ENCODE data around the gene COBL.

Gene COBL

DNA sequence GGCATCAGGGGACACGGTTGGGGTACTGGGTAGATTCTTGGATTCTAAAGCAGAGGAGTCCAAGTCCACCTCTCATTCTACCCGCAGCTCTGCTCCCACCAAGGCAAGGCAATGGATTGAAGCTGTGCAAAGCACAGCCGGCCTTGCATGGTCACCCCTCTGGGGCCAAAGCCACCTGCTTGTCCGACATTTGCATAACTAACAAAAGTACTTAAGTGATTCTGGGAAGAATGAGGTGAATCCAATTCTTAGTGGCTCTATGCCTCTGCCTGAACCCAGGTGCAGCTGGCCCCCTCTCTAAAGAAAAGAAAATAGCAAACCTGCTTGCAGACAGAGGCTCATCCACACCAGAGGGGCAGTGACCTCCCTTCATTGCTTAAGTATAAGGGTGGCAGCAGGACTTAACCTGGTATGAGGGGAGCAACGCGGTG, 10.7 kb upstream of the COBL start:
- no peak for DNase-seq

DNA sequence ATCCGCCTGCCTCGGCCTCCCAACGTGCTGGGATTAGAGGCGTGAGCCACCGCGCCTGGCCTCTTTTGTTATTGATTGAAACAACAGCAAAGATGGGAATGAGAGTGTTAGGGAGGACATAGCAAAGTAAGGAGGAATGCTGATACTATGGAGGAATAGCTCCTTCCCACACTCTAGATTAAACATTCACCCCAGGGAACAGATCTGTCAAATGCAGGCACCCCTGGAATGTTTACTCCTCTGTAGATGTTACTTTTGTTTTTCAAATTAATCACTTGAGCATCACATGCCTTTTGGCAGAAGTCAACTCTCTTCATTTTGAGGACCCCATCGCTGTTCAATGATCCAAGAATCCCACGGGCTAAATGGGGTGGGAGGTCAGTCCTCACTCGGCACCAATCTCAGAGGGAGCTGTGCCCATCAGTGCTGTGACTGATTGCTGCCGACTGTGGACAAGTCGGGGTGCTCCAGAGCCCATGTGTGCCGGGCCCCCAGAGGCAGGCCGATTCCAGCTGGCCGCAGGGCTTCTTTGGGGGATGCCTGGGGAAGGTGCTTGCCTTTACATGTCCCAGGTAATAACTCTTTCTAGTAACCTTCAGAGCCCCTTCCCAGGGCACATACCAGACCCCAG, 10.2 kb upstream of the COBL start:
- DNase-seq: no peak

DNA sequence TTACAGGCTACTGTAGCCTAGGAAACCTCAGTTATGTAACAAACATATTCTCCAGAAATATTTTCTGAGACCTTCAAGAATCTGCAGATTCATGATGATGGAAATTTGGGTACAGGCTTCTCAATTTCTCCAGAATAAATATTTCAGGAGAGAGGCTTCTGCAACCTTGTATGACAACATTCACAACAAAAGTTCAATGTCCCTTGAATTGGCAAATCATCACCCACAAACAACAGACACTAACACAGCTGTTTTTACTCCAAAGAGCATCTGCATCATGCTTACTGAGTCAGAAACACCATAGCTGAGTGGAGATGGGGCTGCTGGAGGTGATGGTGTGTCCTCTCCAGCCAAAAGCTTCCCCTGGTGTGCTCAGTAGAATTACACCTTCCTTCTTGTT, 9.3 kb upstream of the COBL start:
- no peak for DNase-seq

DNA sequence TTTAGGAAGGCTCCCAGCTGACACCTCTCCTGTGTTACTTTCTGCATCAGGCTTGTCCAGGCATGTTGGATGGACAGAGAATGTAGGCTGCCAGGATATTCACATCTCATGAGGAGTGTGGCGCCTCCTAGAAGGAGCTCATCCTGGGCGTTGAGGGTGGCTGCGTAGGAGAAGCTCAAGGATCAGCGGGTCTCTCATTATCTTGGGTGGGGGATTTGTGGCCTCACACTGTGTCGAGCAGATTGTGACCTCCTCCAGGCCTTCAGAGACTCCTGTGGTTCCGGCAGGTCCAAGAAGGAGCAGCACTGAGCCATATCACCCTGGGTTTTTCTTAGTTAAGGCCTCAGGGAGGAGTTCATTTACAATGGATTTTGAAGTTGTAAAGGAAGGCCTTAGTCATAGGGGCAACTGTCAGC, 8.7 kb upstream of the COBL start:
- DNase-seq: no peak

DNA sequence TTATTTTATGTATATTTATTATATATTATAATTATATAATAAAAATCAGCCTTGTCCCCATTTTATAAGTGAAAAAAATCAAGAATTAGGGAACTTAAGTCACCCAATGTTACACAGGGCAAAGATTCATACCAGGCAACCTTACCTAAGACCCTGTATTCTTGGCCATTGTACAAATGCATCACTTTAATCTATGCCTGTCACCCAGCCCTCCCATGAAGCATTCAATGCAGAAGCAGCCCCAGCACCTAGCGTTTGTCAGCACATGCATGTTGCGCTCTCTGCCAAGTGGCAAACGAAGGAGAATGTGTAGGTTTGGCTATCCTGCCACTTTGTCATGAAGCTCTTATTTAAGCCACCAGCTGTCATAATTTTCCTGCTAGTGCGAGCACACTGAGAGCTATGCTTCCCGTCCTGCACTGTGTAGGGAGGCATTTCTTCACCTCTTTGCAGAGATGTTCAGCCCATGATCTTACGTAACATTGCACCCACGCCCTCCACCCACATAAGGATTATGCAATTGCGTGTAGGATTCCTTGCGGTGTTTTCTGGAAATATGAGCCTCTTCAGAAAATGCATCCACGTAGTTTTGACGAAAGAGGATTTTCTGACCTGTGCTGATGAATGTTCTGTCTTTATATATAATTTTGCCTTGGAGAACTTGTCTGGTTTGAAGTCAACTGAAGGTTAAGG, 7.7 kb upstream of the COBL start:
- no peak for DNase-seq

DNA sequence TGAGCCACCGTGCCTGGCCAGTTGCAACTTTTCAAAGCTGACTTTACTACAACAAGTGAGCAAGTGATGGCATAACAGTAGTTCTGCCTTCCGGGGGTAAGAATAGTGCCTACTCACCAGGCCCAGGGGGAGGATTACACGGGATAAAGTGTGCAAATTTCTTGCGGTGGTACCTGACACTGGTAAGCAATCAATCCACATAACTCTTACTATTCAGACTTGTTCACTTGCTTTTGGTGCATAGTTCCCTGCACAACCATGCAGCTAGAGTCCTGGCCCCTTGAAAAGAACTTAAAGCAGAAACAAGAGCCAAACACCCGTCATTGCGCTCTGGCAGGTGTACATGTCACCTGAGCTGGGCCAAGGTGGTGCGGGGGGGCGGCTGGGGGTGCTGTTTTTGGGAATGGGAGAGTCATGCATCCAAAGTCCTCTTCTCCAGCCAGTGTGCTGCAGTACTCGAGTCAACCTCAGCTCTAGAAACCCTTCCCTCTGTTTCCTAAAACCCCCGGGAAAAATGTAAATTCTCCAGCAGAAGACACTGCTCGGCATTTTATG, 5.4 kb upstream of the COBL start:
- DNase-seq: no peak

DNA sequence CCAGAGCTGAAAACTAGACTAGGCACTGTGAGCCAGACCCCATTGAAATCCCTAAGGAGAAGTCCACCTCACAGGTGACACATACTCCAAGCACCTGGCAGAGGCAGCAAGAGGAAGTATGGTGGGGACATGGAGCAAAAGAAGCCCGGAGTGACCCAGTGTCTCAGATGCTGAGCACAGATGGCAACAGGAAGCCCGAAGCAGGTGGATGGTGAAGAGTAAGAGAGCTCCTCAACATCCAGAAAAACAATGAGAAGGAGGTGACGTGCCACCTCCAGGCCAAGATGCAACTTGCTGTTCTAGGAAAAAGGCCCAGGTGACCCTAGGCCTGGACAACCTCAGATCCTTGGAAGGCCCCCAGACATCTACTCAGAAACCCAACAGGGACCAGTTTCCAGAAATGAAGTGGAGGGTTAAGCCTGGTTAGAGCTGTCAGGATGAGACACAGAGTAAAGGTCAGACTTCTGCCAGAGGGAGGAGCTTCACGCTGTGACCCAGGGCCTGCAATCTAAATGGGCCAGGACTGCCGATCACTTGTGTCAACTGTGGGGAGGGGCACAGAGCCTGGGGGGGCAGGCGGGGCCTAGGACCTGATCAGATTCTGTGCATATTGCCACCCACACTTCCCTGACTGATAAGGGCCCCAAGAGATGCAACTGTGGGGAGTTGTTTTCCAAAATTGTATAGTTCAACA, 2.4 kb upstream of the COBL start:
- no peak for DNase-seq

DNA sequence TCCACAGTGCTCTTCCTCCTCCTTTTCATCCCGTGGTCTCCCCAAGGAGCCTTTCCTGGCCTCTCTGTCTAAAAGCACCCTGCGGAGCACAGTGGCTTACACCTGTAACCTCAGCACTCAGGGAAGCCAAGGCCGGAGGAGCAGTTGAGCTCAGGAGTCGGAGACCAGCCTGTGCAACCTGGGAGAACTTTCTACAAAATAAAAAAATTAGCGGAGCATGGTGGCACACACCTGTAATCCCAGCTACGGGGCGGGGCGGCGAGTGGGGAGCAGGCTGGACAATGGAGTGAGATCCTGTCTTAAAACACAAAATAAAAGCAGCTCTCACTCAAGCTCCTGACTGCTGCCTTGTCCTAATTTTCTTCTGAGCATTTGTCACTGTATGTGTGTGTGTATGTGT, 1.4 kb upstream of the COBL start:
- DNase-seq: no peak

DNA sequence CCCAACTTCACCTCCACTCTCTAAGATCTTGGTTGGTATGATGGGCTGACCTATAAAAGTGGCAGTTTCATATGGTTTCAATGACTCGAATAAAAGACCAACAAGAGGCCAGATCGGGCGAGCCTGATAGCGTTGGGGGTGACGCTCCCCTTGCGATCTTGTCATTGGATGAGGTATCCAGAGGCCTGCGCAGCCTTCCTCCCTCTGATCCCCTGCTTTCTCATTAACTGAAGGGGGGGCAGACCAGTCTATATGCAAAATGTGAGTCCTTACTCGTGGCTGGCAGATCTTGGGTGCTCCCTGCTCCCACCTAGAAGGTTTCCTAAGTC, 937 bp upstream of the COBL start:
- no peak for DNase-seq

DNA sequence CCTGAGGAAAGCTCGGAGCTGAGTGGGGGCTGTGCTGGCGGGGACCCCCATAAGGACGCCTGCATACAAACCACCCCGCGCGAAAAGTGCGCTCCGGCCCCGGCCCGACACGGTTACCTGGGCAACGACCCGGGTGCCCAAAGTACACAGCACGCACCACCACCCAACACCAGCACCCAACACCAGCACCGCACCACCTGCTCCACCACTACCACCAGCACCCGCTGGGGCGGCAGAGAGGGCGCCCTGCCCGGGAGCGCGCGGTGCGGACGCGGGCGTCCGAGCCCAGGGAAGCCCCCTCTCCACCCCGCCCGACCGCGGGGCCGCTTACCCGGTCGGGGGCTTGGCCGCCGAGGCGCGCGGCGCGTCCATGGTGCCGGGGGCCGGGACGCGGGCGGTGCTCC, 345 bp downstream of the COBL start:
- DNase-seq: no peak

DNA sequence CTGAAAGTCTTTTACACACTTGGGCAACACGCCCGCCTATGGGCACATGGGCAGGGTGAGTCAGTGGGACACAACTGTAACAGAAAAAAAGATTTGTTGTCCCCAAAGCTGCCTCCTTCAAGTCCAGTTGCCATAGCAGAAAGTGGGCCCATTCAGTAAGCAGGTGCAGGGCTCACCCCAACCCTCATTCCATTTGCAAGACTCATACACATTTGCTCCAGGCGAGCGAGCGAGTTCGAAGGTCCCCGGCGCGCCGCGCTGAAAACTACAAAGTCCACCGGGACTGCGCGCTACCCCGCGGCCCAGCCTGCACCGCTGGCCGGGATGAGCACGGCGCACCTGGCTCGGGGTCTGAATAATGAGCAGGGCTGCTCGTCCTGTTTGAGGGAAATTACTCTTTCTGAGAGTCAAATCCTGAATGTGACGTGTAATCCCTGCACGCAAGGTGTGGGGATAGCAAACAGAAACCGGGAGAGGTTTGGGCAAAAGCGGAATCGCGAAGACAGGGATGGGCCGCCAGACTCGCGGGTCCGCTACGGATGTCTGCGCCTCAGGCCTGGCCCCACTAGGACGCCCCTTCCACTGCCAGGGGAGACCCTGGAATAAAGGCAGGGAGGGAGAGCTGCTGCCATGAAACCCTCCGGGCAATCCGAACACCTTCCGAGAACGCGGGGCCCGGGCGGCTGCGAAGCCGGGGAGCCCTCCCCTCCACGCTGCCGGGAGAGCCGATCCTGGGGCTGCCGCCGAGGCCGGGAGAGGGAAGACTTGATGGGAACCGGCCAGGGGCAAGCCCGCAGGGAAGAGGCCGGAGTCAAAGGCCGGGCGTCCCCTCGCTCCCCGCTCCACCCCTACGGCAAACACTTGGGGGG, 982 bp downstream of the COBL start:
- DNase-seq: no peak

DNA sequence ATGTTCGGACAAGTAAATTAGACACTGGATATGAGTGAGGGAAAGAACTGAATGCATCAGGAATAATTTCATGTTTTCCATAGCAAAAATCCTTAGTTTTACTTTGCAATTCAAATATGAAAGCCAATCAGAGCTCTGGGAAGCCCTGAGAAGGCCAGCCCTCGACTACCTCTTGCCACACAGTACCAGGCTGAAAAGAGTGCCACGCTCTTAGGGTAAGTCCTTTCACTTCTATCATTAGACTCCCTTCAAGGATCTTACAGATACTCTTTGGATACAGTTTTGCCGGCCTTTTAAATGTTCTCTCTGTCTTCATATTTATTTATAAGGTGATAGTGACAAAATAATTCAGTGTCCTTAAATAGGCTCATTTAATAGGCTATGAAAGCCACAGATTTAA, 1.9 kb downstream of the COBL start:
- no peak for DNase-seq

DNA sequence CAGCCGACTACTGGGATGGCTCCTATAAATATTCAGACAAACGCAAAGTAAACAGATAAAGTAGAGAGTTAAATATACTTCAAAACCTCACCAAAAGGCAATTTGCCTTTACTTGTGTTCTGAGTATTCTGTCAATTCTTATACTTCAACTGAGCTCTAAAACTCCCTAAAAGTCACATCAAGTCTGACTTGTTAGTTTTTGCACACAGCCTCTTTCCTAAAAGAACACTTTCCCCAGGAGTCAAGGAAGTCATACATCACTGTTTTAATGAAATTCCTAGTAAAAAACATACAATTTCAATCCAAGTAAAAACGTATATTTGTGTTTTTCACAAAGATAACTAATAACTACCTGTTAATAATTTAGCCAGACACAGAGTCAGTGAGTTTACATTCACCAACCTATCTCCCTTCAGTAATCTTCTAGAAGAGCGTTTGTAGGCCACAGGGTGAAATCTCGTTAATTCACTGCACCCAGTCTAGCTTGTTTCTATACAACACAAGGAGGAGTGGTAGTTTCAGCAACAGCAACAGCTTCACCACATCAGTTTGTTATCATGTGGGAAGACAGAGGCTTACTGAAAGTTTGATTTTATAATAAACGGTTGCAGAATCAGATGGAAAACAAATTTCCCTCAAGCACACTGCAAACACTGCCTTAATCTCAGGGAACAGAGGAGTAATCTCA, 2.7 kb downstream of the COBL start:
- DNase-seq: no peak

DNA sequence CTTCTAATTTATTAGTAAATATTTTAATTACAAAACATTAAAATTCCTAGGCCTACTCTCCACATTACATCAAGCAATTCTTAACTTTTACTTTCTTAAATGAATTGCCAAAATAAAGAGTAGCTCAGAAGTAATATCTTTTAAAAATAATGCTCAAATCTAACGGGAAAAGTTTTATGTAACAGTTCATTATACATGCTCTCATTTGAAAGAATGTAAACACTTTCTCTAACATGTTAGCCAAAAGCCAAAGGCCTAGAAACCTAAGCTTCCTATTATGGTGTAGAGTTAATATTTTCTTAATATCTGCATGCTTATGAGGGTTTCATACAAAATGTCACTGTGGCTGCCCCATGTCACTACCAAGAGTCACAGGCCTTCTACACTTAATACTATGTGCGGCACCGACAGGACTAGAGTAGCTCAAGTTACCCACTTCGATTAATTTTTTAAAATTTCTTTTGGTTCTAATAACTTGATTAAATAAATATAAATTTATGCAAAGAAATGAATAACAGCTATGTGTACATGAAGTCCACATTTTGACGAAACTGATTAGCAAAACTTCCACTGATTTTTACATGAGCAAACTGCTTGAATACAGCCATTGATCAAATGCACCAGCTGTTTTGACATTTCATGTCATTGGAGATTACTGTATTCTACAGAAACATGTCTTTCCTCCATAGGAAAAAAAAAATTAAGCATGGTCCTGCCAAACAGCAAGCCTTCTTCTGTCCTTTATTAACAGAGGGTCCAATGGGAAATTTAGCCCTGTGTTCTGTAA, 3.5 kb downstream of the COBL start:
- DNase-seq: no peak

DNA sequence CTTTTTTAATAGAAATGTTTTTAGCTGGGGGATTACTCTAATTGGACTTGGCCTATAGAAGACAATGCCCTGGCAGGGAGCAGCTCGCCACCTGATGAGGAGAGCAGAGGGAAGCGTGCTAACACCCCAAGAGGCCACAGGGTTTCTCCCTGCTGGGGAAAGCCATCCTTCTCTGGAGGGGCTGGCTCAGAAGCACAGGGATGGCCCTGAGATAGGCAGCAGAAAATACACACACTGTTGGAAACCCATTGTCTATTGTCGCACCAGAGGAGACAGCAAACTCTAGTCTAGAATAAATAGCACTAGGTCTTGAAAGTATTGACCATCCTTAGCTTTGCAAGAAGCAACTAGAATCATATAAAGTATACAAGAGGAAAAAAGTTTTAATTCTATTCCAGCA, 5.4 kb downstream of the COBL start:
- DNase-seq: no peak

DNA sequence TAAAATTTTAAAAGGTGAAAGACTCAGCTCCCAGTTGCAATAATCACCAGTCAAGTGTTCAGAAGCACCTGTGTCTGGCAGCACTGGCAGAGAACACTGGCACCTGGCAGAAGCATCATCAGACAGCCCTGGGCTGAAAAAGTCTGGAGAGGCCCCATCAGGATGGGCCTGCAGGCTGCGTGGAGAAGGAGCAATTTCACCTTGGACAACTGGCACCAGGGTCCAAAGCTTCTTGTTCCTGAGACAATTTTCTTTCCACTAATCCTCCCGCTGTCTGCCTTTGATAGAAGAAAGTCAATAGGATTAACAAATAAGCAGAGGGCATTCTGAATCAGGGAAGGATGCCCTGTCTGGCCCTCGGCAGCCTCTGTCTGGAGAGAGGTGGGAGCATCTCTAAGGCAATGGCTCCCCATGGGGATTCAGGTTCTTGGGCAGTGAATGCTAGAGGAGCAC, 6.5 kb downstream of the COBL start:
- DNase-seq: no peak

DNA sequence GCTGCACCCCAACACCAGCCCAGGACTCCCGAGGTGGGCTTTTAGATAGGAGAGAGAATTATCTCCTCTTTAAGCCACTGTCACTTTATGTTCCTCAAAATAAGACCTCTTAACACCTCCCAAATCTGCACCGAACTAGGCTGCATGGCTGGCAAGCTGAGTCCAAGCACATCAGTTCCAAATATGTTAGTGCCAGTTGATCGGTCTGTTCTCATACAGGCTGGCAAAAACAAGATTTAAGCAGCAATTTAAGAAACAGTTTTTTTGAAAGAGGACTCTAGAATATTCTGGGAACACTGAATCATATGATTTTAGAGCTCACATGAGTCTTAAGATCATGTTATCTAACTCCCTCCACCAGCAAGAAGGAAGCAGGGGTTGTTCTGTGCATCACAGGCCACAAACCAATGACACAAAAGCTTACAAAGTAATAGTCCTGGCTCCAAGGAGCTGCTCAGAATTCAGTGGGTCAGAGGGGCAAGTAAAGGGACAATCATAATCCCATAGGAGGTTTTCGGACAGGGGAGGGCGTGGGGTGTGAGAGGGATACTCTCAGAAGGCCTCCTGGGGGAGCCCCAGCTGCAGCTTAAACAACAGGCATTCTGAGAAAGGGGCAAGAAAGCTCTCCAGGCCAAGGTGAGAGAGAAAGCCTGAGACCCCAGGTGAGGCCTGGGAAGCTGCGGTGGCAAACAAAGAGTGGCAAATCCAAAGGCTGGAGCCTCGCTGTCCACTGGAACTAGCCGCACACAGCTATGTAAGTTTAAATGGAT, 7.1 kb downstream of the COBL start:
- no peak for DNase-seq

DNA sequence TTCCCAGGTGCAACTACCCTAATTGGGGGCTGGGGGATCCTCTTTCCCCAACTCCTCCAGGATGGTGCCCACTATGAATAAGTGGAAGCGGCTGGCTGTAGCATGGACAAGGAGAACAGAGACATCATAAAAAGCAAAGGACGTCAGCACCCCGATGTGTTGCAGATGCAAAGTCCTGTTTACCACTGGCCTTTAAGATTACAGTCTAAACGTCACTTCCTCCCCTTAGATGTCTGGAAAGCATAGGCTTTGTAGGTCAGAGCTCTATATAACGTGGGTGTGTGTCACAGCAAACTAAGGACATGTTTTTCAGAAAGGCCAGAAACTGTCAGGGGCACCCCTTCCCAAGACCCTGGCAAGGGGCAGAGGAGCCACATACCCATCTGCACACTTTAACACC, 7.9 kb downstream of the COBL start:
- DNase-seq: no peak

DNA sequence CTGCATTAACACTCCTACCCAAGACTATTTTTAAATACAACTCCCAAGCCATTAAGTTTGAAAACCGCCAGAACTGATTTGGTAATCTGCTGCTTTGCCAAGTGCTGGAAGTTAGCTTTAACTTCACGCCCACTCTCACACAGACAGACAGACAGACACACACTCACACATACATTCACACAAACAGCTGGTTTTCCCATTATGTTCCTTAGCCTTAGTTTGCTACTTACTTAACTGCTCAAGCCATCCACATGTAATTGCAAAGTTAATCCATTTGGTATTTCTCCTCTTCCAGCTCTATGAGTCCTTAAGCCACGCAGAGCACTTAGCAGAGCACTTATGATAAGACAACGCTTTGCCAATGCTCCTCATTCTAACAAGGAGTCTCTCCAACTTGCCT, 8.3 kb downstream of the COBL start:
- no peak for DNase-seq

DNA sequence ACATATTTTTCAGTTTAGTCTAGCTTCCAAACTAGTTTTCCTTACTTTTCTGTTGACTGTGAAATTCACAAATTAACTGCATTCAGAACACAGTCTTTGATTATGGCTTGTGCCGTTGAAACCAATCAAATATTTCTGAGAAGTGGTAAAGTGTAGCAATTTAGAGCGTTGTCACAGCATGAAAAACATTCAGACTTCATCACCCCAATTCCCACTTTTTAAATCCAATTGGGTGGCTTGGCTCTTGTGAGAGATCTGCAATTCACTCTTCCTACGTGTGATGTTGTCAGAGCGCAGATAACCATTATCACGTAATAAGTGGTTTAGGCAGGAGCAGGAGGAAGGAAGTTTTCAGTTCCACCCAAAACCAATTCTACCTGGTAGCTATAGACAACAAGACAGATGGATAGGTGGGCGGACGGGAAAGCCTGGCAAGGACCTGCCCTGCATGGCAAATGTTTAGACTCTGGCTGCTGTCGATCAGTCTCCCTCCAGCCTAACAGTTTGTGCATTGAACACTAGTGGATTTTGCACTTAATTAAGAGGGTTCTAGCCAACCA, 8.9 kb downstream of the COBL start:
- no peak for DNase-seq

DNA sequence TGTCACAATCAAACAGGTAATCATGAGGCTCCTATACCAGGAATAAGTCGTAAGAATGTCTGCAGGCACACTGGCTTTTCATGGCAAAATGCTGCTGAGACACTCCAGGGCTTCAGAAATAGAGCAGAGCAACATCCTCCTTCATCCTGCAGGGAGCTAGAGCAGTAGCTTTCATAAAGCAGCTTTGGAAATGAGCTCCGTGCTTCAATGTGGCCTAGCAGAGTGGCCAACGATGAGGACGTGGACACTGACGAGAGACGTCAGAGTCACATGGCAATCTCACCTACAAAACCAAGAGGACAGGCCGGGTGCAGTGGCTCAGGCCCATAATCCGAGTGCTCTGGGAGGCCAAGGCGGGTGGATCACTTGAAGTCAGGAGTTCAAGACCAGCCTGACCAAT, 9.8 kb downstream of the COBL start:
- DNase-seq: no peak

Data from NCI-H1436 (cell line).